Fibroblast of skin of left quadriceps (primary cell): ENCODE measurements around the gene MAP1B.

Experiments used
- DNase-seq, 2 experiments: peaks; one replicate each; pipeline ENCODE4 v3.0.0-alpha.2; 2013; ENCODE audit warnings: low read depth in 2 of 2

Gene MAP1B

GRCh38 chr5:72223371-72223770 lies 116.1 kb downstream of the MAP1B start:
- no peak for DNase-seq

GRCh38 chr5:72224946-72225463 lies 117.7 kb downstream of the MAP1B start:
- DNase-seq, result peak; percentile 79 to 81

GRCh38 chr5:72225741-72226140 lies 118.5 kb downstream of the MAP1B start:
- no peak for DNase-seq

GRCh38 chr5:72226950-72227349 lies 119.7 kb downstream of the MAP1B start:
- DNase-seq, result no peak

- no peak for DNase-seq
Measured at GRCh38 chr5:72228960-72229359, 121.7 kb downstream of the MAP1B start.

- no peak for DNase-seq
Measured at GRCh38 chr5:72231991-72232703, 124.9 kb downstream of the MAP1B start.

- no peak for DNase-seq
Measured at GRCh38 chr5:72232838-72233237, 125.6 kb downstream of the MAP1B start.

GRCh38 chr5:72233835-72234234 lies 126.6 kb downstream of the MAP1B start:
- no peak for DNase-seq

- DNase-seq, result no peak
Measured at GRCh38 chr5:72234265-72234700, 127.0 kb downstream of the MAP1B start.

- no peak for DNase-seq
Measured at GRCh38 chr5:72234868-72235267, 127.6 kb downstream of the MAP1B start.

- no peak for DNase-seq
Measured at GRCh38 chr5:72235725-72236124, 128.4 kb downstream of the MAP1B start.

- no peak for DNase-seq
Measured at GRCh38 chr5:72237415-72237814, 130.1 kb downstream of the MAP1B start.

GRCh38 chr5:72237879-72238278 lies 130.6 kb downstream of the MAP1B start:
- no peak for DNase-seq

- DNase-seq, result no peak
Measured at GRCh38 chr5:72238712-72239445, 131.6 kb downstream of the MAP1B start.

- DNase-seq, result no peak
Measured at GRCh38 chr5:72241346-72242003, 134.2 kb downstream of the MAP1B start.

- DNase-seq, result no peak
Measured at GRCh38 chr5:72242796-72243475, 135.7 kb downstream of the MAP1B start.

GRCh38 chr5:72243706-72244105 lies 136.4 kb downstream of the MAP1B start:
- DNase-seq, result no peak

GRCh38 chr5:72244862-72245371 lies 137.6 kb downstream of the MAP1B start:
- DNase-seq, result no peak

GRCh38 chr5:72245546-72245945 lies 138.3 kb downstream of the MAP1B start:
- DNase-seq, result no peak

GRCh38 chr5:72245951-72246532 lies 138.8 kb downstream of the MAP1B start:
- no peak for DNase-seq

- no peak for DNase-seq
Measured at GRCh38 chr5:72246954-72247442, 139.7 kb downstream of the MAP1B start.
